ENCODE measurements around the gene CD80. TPM values are rescaled to one million over a fixed set of nuclear protein-coding genes. Genes with fewer than 3 reads are reported as not detected.

Gene CD80
- polyA plus RNA-seq, 4 donors: 0.12 to 0.45 (median 0.30) TPM

DNA sequence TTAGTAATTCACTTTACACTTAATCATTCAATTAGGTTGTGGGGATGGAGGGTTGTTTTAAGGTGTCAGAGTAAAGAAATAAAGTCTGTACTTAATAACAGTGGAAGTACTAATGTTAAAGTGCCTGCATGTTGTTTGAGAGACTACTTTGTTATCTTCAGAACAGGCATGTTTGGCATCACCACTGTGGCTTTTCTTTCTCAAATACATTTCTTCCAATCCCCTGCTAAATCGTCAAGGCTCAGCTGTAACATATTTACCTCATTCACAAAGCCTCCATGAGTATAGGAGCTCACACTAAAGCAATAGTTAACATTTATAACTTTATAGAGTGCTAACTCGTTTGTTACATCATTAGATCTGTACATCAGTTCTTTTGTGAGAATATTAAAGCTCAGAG, 58.5 kb downstream of the CD80 start:
- no peak for DNase-seq (ENCODE audit: low read depth in 4 of 4, low spot score in 3 of 4)

DNA sequence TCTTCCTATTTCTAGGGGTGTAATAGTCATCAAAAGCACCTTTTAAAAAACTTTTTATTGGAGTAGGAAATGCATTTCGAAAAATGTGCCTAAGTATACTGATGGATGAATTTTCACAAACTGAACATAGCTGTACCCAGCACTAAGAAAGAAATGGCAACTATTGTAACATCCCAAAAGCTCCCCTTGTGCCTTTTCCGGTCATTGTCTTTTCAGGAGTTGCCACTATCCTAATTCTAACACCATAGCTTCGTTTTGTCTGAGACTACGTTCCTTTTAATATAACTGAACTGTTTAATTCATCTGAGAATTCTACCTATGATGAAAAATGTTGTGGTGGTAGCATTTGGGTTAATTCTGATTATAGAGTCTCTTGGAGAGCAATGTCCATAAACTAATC, 59.1 kb downstream of the CD80 start:
- DNase-seq (ENCODE audit: low read depth in 4 of 4, low spot score in 3 of 4): no peak

DNA sequence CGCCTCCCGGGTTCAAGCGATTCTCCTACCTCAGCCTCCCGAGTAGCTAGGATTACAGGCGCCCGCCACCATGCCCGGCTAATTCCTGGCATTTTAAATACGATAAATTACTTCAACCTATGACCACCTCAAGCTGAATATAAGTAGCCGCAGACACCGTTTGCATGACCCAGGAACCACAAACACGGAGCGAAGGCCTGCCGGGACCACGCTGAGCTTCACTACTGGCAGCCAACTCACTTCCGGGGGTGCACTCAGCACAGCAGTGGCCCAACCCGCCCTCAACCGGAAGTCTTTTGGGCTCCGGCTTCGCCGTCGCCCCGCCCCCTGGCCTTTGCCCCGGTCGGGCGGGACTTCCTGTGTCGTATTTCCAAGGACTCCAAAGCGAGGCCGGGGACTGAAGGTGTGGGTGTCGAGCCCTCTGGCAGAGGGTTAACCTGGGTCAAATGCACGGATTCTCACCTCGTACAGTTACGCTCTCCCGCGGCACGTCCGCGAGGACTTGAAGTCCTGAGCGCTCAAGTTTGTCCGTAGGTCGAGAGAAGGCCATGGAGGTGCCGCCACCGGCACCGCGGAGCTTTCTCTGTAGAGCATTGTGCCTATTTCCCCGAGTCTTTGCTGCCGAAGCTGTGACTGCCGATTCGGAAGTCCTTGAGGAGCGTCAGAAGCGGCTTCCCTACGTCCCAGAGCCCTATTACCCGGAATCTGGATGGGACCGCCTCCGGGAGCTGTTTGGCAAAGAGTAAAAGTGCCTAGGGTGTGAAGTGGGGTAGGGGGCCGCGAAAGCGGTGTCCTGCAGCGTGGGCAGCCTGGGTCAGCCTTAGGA, 61.0 kb downstream of the CD80 start, which contains the start of gene TIMMDC1:
TIMMDC1 (plus strand) TSS at position 362 of the 826 bp plus-strand sequence; CDS start at position 549, 187 bp downstream.
- peak; percentile 91 to 96 (median 96) for DNase-seq (ENCODE audit: low read depth in 4 of 4, low spot score in 3 of 4)

DNA sequence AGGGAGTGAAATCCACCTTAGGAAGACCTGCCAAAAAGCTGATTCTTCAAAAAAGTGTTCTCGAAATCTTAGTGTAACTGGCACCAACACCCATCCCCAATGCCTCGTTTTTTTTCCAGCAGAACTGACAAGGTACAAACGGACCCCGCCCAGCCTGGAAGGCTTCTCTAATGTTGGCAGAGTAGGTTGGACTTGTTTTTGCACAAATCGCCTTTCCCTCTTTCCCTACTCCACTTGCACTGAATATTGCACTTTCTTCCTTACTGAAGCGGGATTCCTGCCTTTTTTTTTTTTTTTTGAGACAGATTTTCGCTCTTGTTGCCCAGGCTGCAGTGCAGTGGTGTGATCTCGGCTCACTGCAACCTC, 61.6 kb downstream of the CD80 start:
- peak in 2 of 4 donors; percentile 5 to 6 for DNase-seq (ENCODE audit: low read depth in 4 of 4, low spot score in 3 of 4)

DNA sequence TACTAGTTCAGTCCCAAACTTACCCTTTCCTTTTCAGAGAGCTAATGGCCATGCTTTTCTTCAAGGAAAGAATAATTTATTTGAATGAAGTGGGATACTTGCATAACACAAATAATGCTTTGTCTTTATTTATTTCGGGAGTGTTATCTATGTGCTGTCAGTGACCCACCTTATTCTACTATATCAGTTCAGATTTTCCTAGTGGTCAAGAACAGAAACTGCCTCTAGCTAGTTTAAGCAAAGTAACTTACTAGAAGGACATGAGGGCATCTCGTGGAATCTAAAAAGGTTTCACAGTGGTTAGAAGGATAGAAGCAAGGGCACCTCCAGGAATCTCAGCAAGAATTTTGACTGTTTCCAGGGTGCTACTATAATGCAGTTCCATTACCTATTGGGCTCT, 64.8 kb downstream of the CD80 start:
- no peak for DNase-seq (ENCODE audit: low read depth in 4 of 4, low spot score in 3 of 4)

DNA sequence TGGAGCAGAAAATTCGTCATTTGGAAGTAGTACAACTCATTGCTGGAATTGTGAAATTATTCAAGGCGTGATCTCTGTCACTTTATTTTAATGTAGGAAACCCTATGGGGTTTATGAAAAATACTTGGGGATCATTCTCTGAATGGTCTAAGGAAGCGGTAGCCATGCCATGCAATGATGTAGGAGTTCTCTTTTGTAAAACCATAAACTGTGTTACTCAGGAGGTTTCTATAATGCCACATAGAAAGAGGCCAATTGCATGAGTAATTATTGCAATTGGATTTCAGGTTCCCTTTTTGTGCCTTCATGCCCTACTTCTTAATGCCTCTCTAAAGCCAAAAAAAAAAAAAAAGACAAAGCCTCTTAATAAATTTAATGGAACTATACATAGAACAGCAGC, 66.6 kb downstream of the CD80 start:
- no peak for DNase-seq (ENCODE audit: low read depth in 4 of 4, low spot score in 3 of 4)

DNA sequence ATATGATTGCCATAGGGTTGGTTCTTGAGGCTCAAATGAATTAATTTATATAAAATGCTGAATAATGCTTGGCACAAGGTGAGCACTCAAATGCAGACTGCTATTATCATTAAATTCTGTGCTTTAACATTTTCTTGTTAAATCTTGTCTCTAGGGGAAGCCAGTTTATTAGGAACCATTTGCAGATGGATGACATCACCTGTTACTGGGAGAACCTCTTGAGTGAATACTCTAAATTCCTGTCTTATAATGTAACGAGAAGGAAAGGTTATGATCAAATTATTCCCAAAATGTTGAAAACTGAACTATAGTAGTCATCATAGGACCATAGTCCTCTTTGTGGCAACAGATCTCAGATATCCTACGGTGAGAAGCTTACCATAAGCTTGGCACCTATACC, 67.3 kb downstream of the CD80 start:
- DNase-seq (ENCODE audit: low read depth in 4 of 4, low spot score in 3 of 4): no peak

DNA sequence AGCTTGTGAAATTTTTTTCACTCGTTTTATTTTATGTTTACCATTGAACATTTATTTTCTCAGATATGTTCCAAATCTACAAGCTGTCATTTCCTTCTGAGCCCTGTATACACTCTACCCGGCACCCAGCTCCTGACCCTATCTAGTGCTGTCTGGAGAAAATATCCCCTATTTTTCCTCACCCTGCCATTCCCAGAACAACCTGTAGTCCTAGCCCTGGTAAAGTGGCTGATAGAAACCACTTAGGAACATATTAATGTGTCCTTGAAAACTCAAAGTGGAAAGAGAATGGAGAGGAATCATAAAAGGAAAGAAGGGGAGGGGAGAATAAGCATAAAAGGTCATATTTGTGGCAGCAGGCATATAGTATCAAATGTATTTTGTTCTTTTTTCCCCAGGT, 69.3 kb downstream of the CD80 start:
- no peak for DNase-seq (ENCODE audit: low read depth in 4 of 4, low spot score in 3 of 4)

DNA sequence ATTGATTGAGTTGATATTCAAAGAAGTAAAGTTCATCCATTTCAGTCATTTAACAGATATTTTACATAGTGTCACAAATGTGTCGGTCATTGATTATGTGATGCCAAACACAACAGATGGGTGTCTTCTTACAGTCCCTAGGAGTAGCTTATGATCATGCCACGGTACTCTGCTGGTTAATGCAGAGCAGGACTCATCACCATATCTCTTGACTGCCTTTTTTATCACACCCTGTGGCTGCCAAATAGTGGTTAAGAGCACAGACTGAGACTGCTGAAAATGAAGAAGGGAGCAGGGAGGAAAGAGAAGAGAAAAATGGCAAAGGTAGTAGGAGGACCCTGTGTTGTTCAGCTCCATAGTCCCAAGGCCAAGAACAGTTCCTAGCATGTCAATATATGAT, 73.9 kb downstream of the CD80 start:
- DNase-seq (ENCODE audit: low read depth in 4 of 4, low spot score in 3 of 4): no peak

DNA sequence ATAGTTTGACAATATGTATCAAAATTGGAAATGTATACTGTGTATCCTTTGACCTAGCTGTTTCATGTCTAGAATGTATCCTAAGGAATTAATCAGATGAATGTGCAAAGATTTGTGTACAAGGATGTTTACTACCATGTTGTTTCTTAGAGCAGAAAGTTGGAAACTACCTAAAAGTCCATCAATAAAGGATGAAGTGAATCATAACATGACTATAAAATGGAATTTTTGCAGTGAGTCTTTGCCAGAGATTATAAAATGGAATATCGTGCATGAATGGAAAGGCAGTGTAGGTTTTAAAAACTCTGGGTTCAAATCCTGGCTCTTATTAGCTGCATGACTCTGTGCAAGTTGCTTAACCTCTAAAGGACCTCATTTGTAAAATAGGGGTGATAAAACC, 76.3 kb downstream of the CD80 start:
- no peak for DNase-seq (ENCODE audit: low read depth in 4 of 4, low spot score in 3 of 4)

DNA sequence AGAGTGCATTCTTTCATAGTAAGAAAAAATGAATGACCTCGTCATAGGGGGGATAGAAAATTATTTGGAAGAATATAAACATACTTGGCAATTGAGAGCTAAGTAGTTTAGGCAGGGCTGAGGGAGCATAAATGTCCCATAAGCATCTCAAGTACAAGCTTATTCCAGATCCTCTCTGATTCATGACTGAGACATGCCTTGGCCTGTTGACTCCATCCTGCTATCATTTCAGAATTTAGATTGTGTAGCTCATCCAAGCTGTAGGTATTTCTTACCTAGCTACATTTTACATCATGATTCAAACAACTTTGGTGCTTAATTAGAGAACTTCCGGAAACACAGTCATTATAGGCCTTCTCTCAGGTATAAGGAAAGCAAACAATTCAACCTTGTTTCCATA, 78.3 kb downstream of the CD80 start:
- no peak for DNase-seq (ENCODE audit: low read depth in 4 of 4, low spot score in 3 of 4)

Other genes with a start within 250 kb of the CD80 start
- 10 to 100 TPM; 47.5 to 81.1 (median 56.8) TPM for gene TMEM39A, start 96.0 kb downstream of the CD80 start, polyA plus RNA-seq (ENCODE audit: insufficient read length in 4 of 4)
- gene POGLUT1, start 90.7 kb downstream of the CD80 start, polyA plus RNA-seq (ENCODE audit: insufficient read length in 4 of 4): 10 to 100 TPM; 19.5 to 29.2 (median 27.0) TPM
- gene TIMMDC1, start 61.1 kb downstream of the CD80 start, polyA plus RNA-seq (ENCODE audit: insufficient read length in 4 of 4): 100 to 1,000 TPM in 3 of 4 donors, 10 to 100 TPM in 1; 70.0 to 119 (median 109) TPM
- 1 to 10 TPM; 3.2 to 6.8 (median 6.5) TPM for gene ADPRH, start 19.9 kb upstream of the CD80 start, polyA plus RNA-seq (ENCODE audit: insufficient read length in 4 of 4)
- 1 to 10 TPM in 3 of 4 donors, under 1 TPM in 1; 0.35 to 7.6 (median 7.2) TPM for gene PLA1A, start 38.3 kb upstream of the CD80 start, polyA plus RNA-seq (ENCODE audit: insufficient read length in 4 of 4)
- gene POPDC2, start 101.0 kb upstream of the CD80 start, polyA plus RNA-seq (ENCODE audit: insufficient read length in 4 of 4): 1 to 10 TPM; 2.7 to 8.4 (median 4.5) TPM
- 10 to 100 TPM; 20.7 to 64.0 (median 48.0) TPM for gene COX17, start 117.8 kb upstream of the CD80 start, polyA plus RNA-seq (ENCODE audit: insufficient read length in 4 of 4)
- gene CFAP91, start 143.4 kb upstream of the CD80 start, polyA plus RNA-seq (ENCODE audit: insufficient read length in 4 of 4): 10 to 100 TPM in 3 of 4 donors, 1 to 10 TPM in 1; 5.1 to 33.5 (median 25.6) TPM
- gene NR1I2, start 222.5 kb upstream of the CD80 start, polyA plus RNA-seq (ENCODE audit: insufficient read length in 4 of 4): 1 to 10 TPM in 1 of 4 donors, under 1 TPM in 3; 0.18 to 1.1 (median 0.67) TPM

All from left renal pelvis (tissue), 4 donors.